RKO (cell line): Measurements from ENCODE around the gene INHBC.
"Not testable (repeated sequence)": the region's sequence is repeated elsewhere in the genome, so short reads cannot be mapped to it uniquely, and the experiment has no call there.

Experiments used
- DNase-seq: peaks from one replicate; pipeline ENCODE4 v3.0.0-alpha.2; 2016; ENCODE audit warnings: low spot score

Gene INHBC

DNA sequence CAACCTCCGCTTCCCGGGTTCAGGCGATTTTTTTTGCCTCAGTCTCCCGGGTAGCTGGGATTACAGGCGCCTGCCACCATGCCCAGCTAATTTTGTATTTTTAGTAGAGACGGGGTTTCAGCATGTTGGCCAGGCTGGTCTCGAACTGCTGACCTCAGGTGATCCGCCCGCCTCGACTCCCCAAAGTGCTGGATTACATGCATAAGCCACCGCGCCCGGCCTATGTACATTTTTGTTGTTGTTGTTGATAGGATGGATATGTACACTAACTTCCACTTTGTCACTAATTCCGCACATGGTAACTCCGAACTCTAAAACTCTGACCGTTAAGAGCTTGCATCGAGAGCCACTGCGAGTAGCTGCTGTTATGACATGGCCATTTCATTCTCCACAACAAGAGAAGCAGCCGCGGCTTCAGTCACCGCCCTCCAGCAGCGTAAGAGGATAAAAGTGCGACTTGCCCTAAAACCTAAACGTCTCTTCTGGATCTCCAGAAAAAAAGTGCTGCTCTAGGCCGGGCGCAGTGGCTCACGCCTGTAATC, 52.5 kb downstream of the INHBC start:
- DNase-seq = no peak

DNA sequence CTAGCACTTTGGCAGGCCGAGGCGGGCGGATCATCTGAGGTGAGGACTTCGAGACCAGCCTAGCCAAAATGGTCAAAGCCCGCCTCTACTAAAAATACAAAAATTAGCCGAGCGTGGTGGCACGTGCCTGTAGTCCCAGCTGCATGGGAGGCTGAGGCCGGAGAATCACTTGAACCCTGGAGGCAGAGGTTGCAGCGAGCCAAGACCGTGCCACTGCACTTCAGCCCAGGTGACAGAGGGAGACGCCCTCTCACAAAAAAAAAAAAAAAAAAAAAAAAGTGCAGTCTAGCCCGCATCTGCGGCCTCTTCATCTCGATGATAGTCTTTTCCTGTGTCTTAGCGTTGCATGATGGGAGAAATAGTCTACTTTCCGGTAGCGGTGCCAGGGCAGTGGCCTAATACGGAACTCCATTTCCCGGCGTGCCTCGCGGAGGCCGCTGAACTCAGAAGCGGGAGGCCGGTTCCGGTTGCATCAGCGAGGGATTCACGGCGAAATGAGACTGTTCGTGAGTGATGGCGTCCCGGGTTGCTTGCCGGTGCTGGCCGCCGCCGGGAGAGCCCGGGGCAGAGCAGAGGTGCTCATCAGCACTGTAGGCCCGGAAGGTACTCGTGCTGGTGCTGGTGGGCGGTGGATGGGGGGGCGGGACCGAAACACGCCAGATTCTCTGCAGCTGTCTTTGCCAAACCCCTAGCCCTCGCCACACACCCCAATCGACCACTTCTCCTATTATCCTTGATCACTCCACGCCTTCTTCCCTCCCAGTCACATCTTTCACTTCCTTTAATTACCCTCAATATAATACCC, 53.2 kb downstream of the INHBC start, which contains the start of gene MARS1:
Gene MARS1 (plus strand): TSS at position 472 of the 805 bp plus-strand sequence. CDS start 23 bp downstream, at position 495.
- peak; percentile 98 for DNase-seq

DNA sequence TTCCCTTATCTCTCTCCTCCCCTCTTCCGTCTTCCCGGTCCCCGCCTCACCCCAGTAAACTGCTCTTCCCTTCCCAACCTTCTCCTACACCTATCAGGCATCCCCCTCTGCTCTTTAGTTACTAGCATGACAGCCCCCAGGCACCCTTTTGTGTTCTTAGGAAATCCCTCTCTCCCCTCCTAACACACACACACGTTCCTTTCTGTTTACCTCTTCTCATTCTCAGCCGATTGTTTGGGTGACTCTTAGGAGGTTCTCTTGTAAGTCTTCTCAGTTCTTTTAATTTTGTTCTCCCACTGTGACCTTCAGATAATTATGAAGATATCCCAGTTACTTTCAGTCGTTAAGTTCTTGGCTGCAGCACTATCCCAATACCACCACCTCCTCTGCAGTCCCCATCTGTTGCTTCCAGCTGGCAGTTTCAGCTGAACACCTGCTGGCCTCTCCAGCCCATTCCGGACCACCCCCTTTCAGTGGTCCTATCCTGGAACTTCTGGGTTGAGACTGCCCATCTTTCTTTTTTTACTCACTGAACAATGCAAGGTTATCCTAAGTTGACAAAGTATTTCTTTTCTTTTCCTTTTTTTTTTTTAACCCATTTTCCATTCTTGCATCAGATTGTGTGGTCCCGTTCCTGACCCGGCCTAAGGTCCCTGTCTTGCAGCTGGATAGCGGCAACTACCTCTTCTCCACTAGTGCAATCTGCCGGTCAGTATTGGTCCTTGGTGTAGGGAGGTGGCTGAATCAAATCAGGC, 54.0 kb downstream of the INHBC start:
- DNase-seq = no peak

DNA sequence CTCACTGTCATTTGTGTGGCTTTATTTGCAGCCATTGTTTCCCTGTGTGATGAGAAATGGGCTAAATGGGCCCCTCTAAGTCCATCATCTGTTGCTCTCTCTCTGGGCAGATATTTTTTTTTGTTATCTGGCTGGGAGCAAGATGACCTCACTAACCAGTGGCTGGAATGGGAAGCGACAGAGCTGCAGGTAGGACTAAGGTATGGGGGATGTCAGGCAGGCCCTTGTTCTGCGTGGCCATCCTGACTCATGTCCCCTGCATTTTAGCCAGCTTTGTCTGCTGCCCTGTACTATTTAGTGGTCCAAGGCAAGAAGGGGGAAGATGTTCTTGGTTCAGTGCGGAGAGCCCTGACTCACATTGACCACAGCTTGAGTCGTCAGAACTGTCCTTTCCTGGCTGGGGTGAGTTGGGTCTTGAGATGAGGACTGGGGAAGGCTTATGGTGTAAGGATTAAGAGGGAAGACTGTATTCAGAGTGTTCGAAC, 54.6 kb downstream of the INHBC start:
- peak; percentile 59 for DNase-seq

DNA sequence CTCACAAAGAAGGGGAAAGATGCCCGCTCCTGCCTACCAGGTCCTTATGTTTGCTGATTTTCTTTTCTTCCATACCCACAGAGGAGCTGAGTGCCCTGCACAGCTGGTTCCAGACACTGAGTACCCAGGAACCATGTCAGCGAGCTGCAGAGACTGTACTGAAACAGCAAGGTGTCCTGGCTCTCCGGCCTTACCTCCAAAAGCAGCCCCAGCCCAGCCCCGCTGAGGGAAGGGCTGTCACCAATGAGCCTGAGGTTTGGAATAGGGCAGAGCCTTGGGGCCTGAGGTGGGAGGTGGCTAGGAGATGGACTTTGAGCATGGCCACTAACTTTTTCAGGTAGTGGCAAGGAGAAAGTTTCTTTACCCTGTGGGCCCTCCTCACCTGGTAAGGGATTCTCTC, 55.5 kb downstream of the INHBC start:
- no peak for DNase-seq

GRCh38 chr12:57491393-57492280, 57.1 kb downstream of the INHBC start:
- DNase-seq = peak; percentile 69

GRCh38 chr12:57495051-57495701, 60.6 kb downstream of the INHBC start:
- DNase-seq = not testable (repeated sequence)

GRCh38 chr12:57496822-57497221, 62.2 kb downstream of the INHBC start:
- no peak for DNase-seq

GRCh38 chr12:57497223-57498131, 62.9 kb downstream of the INHBC start:
- DNase-seq = no peak

DNA sequence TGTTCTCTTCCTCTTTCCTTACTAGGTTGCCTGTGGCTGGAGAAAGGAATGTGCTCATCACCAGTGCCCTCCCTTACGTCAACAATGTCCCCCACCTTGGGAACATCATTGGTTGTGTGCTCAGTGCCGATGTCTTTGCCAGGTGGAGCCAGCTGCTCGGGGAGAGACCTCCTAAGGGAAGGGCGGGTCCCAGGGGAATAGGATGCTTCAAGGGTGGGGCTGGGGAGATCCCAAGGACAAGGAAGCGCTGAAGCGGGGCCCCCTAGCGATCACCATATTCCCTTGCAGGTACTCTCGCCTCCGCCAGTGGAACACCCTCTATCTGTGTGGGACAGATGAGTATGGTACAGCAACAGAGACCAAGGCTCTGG, 63.5 kb downstream of the INHBC start:
- DNase-seq = no peak

- no peak for DNase-seq
Observed at GRCh38 chr12:57498571-57498970, 64.0 kb downstream of the INHBC start.

- no peak for DNase-seq
Observed at GRCh38 chr12:57500213-57500612, 65.6 kb downstream of the INHBC start.
